ENCODE results near the gene SLC7A4. TPM values are rescaled to one million over a fixed set of nuclear protein-coding genes. Genes with fewer than 3 reads are reported as not detected.

SLC7A4 gene
- total RNA-seq, 1 experiment from 2014 or later, result not detected

DNA sequence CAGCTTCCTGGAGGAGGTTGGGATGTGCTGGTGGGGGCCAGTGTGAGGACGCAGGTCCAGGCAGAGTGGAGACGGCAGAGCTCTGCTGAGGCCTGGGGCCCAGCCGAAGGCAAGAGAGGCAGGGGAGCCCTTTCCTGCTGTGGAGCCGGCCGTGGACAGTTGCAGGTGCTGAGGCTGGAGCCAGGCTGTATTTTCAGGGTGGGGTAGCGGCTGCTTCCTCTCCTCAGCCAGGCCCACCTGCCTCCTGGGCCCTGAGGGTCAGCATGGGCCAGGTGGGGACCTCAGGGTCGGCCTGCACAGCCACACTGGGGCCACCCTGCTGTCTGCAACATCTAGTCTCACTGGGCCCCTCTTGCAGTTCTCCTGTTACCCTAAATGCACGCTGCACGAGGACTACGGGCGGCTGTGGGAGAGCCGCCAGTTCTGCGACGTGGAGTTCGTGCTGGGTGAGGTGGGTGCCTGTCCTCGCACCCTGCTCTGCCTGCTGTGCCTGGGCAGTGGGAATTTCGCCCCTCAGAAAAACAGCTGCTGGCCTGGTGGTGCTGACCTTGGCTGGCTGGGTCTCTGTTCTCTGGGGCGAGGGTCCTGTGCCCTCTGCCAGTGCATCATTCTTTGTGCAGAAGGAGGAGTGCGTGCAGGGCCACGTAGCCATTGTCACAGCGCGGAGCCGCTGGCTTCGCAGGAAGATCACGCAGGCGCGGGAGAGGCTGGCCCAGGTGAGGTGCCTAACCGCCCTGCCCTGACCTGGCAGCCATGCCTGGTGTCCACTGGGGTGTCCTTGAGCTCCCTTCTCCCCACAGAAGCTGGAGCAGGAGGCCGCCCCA lies 38.8 kb downstream of the SLC7A4 start:
- Histone ChIP-seq H3K4me1 (ENCODE audit: control insufficient read depth in 1 of 2, insufficient read depth in 2 of 2, low read length in 2 of 2) (no peaks in the 10 kb centered on the region), H3K4me3 (replicated peaks in 1 of 2; ENCODE audit: low read depth in 1 of 2, low read length in 2 of 2) (no peak overlapping the region), H3K4me2 (ENCODE audit: low read length) (no peak overlapping the region), H3K27me3 (ENCODE audit: insufficient read depth, low read length) (no peaks in the 10 kb centered on the region), H3K79me2 (ENCODE audit: insufficient read depth, low read length) (no peaks in the 10 kb centered on the region), H3K27ac (ENCODE audit: low read depth, low read length) (no peak overlapping the region), H2AFZ (ENCODE audit: low read depth, low read length, poor library complexity, severe bottlenecking) (no peak overlapping the region), H3K36me3 (ENCODE audit: control insufficient read depth in 1 of 2, insufficient read depth in 2 of 2, low read length in 2 of 2) (peaks cover 2 to 6% of the 10 kb centered on the region in 2 experiments; a peak in 2 of 4 replicates), H3K9me3 (ENCODE audit: control insufficient read depth in 1 of 2, insufficient read depth in 1 of 2, low read depth in 1 of 2, low read length in 2 of 2) (no peaks in the 10 kb centered on the region), H3K9ac (ENCODE audit: low read length) (no peak overlapping the region), H4K20me1 (ENCODE audit: insufficient read depth) (no peaks in the 10 kb centered on the region), H3K9me2 (ENCODE audit: insufficient read depth) (no peaks in the 10 kb centered on the region)
- intact Hi-C loops (cut with micrococcal nuclease), result no loop called here
- no peak for TF ChIP-seq ZFX (IDR thresholded peaks at IDR 0.05)
- TF ChIP-seq EGR1 (IDR thresholded peaks at IDR 0.05; ENCODE audit: low read depth), result no peak
- TF ChIP-seq POLR2A (IDR thresholded peaks at IDR 0.05; ENCODE audit: borderline replicate concordance, extremely low read depth, insufficient read depth, insufficient read length), result no peak
- no peak for TF ChIP-seq JUND (IDR thresholded peaks at IDR 0.05)
- no peak for TF ChIP-seq ZNF274 (IDR thresholded peaks at IDR 0.05; ENCODE audit: low read depth, low read length)
- no peak for TF ChIP-seq EZH2 (IDR thresholded peaks at IDR 0.05)
- TF ChIP-seq, protein P1, sequence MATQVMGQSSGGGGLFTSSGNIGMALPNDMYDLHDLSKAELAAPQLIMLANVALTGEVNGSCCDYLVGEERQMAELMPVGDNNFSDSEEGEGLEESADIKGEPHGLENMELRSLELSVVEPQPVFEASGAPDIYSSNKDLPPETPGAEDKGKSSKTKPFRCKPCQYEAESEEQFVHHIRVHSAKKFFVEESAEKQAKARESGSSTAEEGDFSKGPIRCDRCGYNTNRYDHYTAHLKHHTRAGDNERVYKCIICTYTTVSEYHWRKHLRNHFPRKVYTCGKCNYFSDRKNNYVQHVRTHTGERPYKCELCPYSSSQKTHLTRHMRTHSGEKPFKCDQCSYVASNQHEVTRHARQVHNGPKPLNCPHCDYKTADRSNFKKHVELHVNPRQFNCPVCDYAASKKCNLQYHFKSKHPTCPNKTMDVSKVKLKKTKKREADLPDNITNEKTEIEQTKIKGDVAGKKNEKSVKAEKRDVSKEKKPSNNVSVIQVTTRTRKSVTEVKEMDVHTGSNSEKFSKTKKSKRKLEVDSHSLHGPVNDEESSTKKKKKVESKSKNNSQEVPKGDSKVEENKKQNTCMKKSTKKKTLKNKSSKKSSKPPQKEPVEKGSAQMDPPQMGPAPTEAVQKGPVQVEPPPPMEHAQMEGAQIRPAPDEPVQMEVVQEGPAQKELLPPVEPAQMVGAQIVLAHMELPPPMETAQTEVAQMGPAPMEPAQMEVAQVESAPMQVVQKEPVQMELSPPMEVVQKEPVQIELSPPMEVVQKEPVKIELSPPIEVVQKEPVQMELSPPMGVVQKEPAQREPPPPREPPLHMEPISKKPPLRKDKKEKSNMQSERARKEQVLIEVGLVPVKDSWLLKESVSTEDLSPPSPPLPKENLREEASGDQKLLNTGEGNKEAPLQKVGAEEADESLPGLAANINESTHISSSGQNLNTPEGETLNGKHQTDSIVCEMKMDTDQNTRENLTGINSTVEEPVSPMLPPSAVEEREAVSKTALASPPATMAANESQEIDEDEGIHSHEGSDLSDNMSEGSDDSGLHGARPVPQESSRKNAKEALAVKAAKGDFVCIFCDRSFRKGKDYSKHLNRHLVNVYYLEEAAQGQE (IDR thresholded peaks at IDR 0.05; ENCODE audit: low read depth), result no peak
- no peak for TF ChIP-seq FOSL1 (IDR thresholded peaks at IDR 0.05; ENCODE audit: low read depth)
- no peak for TF ChIP-seq YY1 (IDR thresholded peaks at IDR 0.05; ENCODE audit: extremely low read depth, insufficient replicate concordance, low read depth, low read length)
- TF ChIP-seq SIN3A (IDR thresholded peaks at IDR 0.05; ENCODE audit: low read depth), result no peak
- TF ChIP-seq EZH2phosphoT487 (IDR thresholded peaks at IDR 0.05; ENCODE audit: borderline replicate concordance), result no peak
- no peak for TF ChIP-seq CEBPB (IDR thresholded peaks at IDR 0.05; ENCODE audit: low read depth)
- no peak for TF ChIP-seq TCF7L2 (IDR thresholded peaks at IDR 0.05; ENCODE audit: borderline replicate concordance, extremely low read depth, insufficient read depth, insufficient read length)
- no peak for TF ChIP-seq SP1 (IDR thresholded peaks at IDR 0.05; ENCODE audit: low read depth)
- TF ChIP-seq CBX3 (IDR thresholded peaks at IDR 0.05; ENCODE audit: low read depth), result no peak
- TF ChIP-seq POLR2AphosphoS5 (IDR thresholded peaks at IDR 0.05; ENCODE audit: low read depth, low read length), result no peak
- BruUV-seq (replicated peaks), result no TSS peak
- ChIA-PET CTCF (no interaction called here), RAD21 (ENCODE audit: low non-redundant PET in 1 of 2, low total read pairs in 2 of 2, uncharacterized antibody in 2 of 2, unreplicated experiment in 2 of 2) (no interaction called here), POLR2A (no interaction called here)
- ATAC-seq (no peak), DNase-seq (ENCODE audit: low read depth, low spot score) (no peak)
